ENCODE data around the gene HENMT1.

HENMT1 gene

GRCh38 chr1:108628665-108629064 lies 32.2 kb downstream of the HENMT1 start:
- no peaks in the 10 kb centered on the region for H3K4me1 ChIP-seq (ENCODE audit: low read depth, poor library complexity, severe bottlenecking)
- no peak overlapping the region for H3K4me3 ChIP-seq (IDR thresholded peaks at IDR 0.05; ENCODE audit: insufficient read depth, low read depth, low read length)
- TF ChIP-seq CTCF (conservative IDR thresholded peaks at IDR 0.05; ENCODE audit: low read depth, low read length) = no peak
- H3K27me3 ChIP-seq (ENCODE audit: insufficient read depth, low read depth) = no peaks in the 10 kb centered on the region
- H3K27ac ChIP-seq = no peak overlapping the region
- H3K4me2 ChIP-seq = no peak overlapping the region
- no peaks in the 10 kb centered on the region for H4K20me1 ChIP-seq (ENCODE audit: insufficient read depth)
- no peak overlapping the region for H3K9ac ChIP-seq
- H3K79me2 ChIP-seq (ENCODE audit: insufficient read depth, low read depth) = no peaks in the 10 kb centered on the region
- no peak overlapping the region for H2AFZ ChIP-seq (ENCODE audit: low read depth)
- no peaks in the 10 kb centered on the region for H3K36me3 ChIP-seq (ENCODE audit: insufficient read depth)

- Histone ChIP-seq H2AFZ (ENCODE audit: low read depth) (no peak overlapping the region), H3K4me2 (no peak overlapping the region), H3K4me3 (IDR thresholded peaks at IDR 0.05; ENCODE audit: insufficient read depth, low read depth, low read length) (no peak overlapping the region), H3K9ac (no peak overlapping the region), H3K79me2 (ENCODE audit: insufficient read depth, low read depth) (no peaks in the 10 kb centered on the region), H3K27me3 (ENCODE audit: insufficient read depth, low read depth) (no peaks in the 10 kb centered on the region), H3K4me1 (ENCODE audit: low read depth, poor library complexity, severe bottlenecking) (no peaks in the 10 kb centered on the region), H3K27ac (no peak overlapping the region), H4K20me1 (ENCODE audit: insufficient read depth) (no peaks in the 10 kb centered on the region), H3K36me3 (ENCODE audit: insufficient read depth) (no peaks in the 10 kb centered on the region)
- TF ChIP-seq CTCF (conservative IDR thresholded peaks at IDR 0.05; ENCODE audit: low read depth, low read length) = no peak
Observed at GRCh38 chr1:108627951-108628350, 32.9 kb downstream of the HENMT1 start.

GRCh38 chr1:108627256-108627655 lies 33.6 kb downstream of the HENMT1 start:
- Histone ChIP-seq H3K36me3 (ENCODE audit: insufficient read depth) (no peaks in the 10 kb centered on the region), H3K4me1 (ENCODE audit: low read depth, poor library complexity, severe bottlenecking) (no peaks in the 10 kb centered on the region), H4K20me1 (ENCODE audit: insufficient read depth) (no peaks in the 10 kb centered on the region), H3K9ac (no peak overlapping the region), H2AFZ (ENCODE audit: low read depth) (no peak overlapping the region), H3K27me3 (ENCODE audit: insufficient read depth, low read depth) (no peaks in the 10 kb centered on the region), H3K4me2 (no peak overlapping the region), H3K79me2 (ENCODE audit: insufficient read depth, low read depth) (no peaks in the 10 kb centered on the region), H3K4me3 (IDR thresholded peaks at IDR 0.05; ENCODE audit: insufficient read depth, low read depth, low read length) (no peak overlapping the region), H3K27ac (no peak overlapping the region)
- no peak for TF ChIP-seq CTCF (conservative IDR thresholded peaks at IDR 0.05; ENCODE audit: low read depth, low read length)

- Histone ChIP-seq H3K4me2 (no peak overlapping the region), H3K79me2 (ENCODE audit: insufficient read depth, low read depth) (no peaks in the 10 kb centered on the region), H3K4me3 (IDR thresholded peaks at IDR 0.05; ENCODE audit: insufficient read depth, low read depth, low read length) (no peak overlapping the region), H3K9ac (no peak overlapping the region), H4K20me1 (ENCODE audit: insufficient read depth) (no peaks in the 10 kb centered on the region), H3K27me3 (ENCODE audit: insufficient read depth, low read depth) (no peaks in the 10 kb centered on the region), H3K27ac (no peak overlapping the region), H3K36me3 (ENCODE audit: insufficient read depth) (no peaks in the 10 kb centered on the region), H3K4me1 (ENCODE audit: low read depth, poor library complexity, severe bottlenecking) (no peaks in the 10 kb centered on the region), H2AFZ (ENCODE audit: low read depth) (no peak overlapping the region)
- TF ChIP-seq CTCF (conservative IDR thresholded peaks at IDR 0.05; ENCODE audit: low read depth, low read length) = no peak
Observed at GRCh38 chr1:108624069-108624468, 36.8 kb downstream of the HENMT1 start.

GRCh38 chr1:108617724-108618056 lies 43.2 kb downstream of the HENMT1 start:
- Histone ChIP-seq H3K36me3 (ENCODE audit: insufficient read depth) (no peaks in the 10 kb centered on the region), H2AFZ (ENCODE audit: low read depth) (no peak overlapping the region), H3K9ac (no peak overlapping the region), H3K27me3 (ENCODE audit: insufficient read depth, low read depth) (no peaks in the 10 kb centered on the region), H3K79me2 (ENCODE audit: insufficient read depth, low read depth) (no peaks in the 10 kb centered on the region), H3K4me1 (ENCODE audit: low read depth, poor library complexity, severe bottlenecking) (no peaks in the 10 kb centered on the region), H3K4me2 (no peak overlapping the region), H3K27ac (no peak overlapping the region), H3K4me3 (IDR thresholded peaks at IDR 0.05; ENCODE audit: insufficient read depth, low read depth, low read length) (no peak overlapping the region), H4K20me1 (ENCODE audit: insufficient read depth) (no peaks in the 10 kb centered on the region)
- no peak for TF ChIP-seq CTCF (conservative IDR thresholded peaks at IDR 0.05; ENCODE audit: low read depth, low read length)
